Neuronal stem cell (in vitro differentiated cells): Measurements from ENCODE around the gene GPATCH2.

Experiments used
- DNase-seq: peaks from one replicate; pipeline ENCODE4 v3.0.0-alpha.2; 2013; ENCODE audit warnings: low spot score
- H2AFZ ChIP-seq: one replicate; pipeline ENCODE4 v1.6.1; 2013; ENCODE audit warnings: mild to moderate bottlenecking, low read length, inconsistent platforms
- H2AK5ac ChIP-seq: 2 replicates; pipeline ENCODE4 v1.6.1; 2013; ENCODE audit warnings: low read depth, mild to moderate bottlenecking, inconsistent platforms, low read length, moderate library complexity, mixed read lengths
- H2BK120ac ChIP-seq: 2 replicates; pipeline ENCODE4 v1.6.1; 2013; ENCODE audit warnings: low read depth, mild to moderate bottlenecking, inconsistent platforms, low read length, moderate library complexity, mixed read lengths
- H2BK12ac ChIP-seq: one replicate; pipeline ENCODE4 v1.6.1; 2013; ENCODE audit warnings: low read length, inconsistent platforms
- H2BK15ac ChIP-seq: 2 replicates; pipeline ENCODE4 v1.6.1; 2013; ENCODE audit warnings: mild to moderate bottlenecking, low read length, inconsistent platforms, mixed read lengths
- H2BK5ac ChIP-seq: one replicate; pipeline ENCODE4 v1.6.1; 2013; ENCODE audit warnings: inconsistent platforms, mild to moderate bottlenecking, low read length, moderate library complexity
- H3K14ac ChIP-seq: one replicate; pipeline ENCODE4 v1.6.1; 2013; ENCODE audit warnings: low read length, inconsistent platforms
- H3K18ac ChIP-seq: 2 replicates; pipeline ENCODE4 v1.6.1; 2013; ENCODE audit warnings: low read length, inconsistent platforms
- H3K23ac ChIP-seq: 2 replicates; pipeline ENCODE4 v1.6.1; 2013; ENCODE audit warnings: low read depth, mild to moderate bottlenecking, mixed read lengths, low read length, inconsistent platforms; ENCODE audit not compliant: poor library complexity
- H3K27ac ChIP-seq: replicated peaks from 3 replicates; pipeline ENCODE4 v1.5.1; 2013; ENCODE audit warnings: low read length, inconsistent platforms
- H3K27me3 ChIP-seq, 3 experiments: 2 replicates each; pipeline ENCODE4 v1.6.1; 2013; ENCODE audit warnings: low read length in 3 of 3, mild to moderate bottlenecking in 2 of 3, inconsistent platforms in 1 of 3, low read depth in 1 of 3, mixed read lengths in 1 of 3, moderate library complexity in 1 of 3; ENCODE audit not compliant: control insufficient read depth in 3 of 3, insufficient read depth in 3 of 3
- H3K36me3 ChIP-seq, 2 donors: replicated peaks in 1 of 2; 2 replicates each; pipeline ENCODE4 v1.6.1; 2013; ENCODE audit warnings: low read length in 2 of 2; ENCODE audit not compliant: control insufficient read depth in 2 of 2, insufficient read depth in 2 of 2
- H3K4ac ChIP-seq: 2 replicates; pipeline ENCODE4 v1.6.1; 2013; ENCODE audit warnings: inconsistent platforms, mild to moderate bottlenecking, low read length, moderate library complexity
- H3K4me1 ChIP-seq, 2 donors: 1 replicate in 1 of 2; 2 replicates in 1 of 2; pipeline ENCODE4 v1.6.1; 2013; ENCODE audit warnings: low read length in 2 of 2, low read depth in 1 of 2; ENCODE audit not compliant: control insufficient read depth in 2 of 2, insufficient read depth in 1 of 2
- H3K4me2 ChIP-seq: one replicate; pipeline ENCODE4 v1.6.1; 2013; ENCODE audit warnings: mild to moderate bottlenecking, low read length, inconsistent platforms; ENCODE audit not compliant: insufficient read depth, poor library complexity, severe bottlenecking
- H3K4me3 ChIP-seq, 2 donors: 2 replicates each; pipeline ENCODE4 v1.5.1; 2013; ENCODE audit warnings: low read length in 2 of 2, mild to moderate bottlenecking in 2 of 2, inconsistent platforms in 1 of 2, moderate library complexity in 1 of 2
- H3K79me1 ChIP-seq: one replicate; pipeline ENCODE4 v1.6.1; 2013; ENCODE audit warnings: low read depth, mild to moderate bottlenecking, inconsistent platforms, low read length, moderate library complexity
- H3K9ac ChIP-seq: one replicate; pipeline ENCODE4 v1.6.1; 2013; ENCODE audit warnings: mild to moderate bottlenecking, low read depth, low read length, inconsistent platforms; ENCODE audit not compliant: poor library complexity
- H3K9me3 ChIP-seq, 2 donors: replicated peaks in 1 of 2; 2 replicates each; pipeline versions ENCODE3 to v1.6.1; 2013; ENCODE audit warnings: low read length in 2 of 2, mild to moderate bottlenecking in 2 of 2, inconsistent platforms in 1 of 2, low read depth in 1 of 2, mixed read lengths in 1 of 2, moderate library complexity in 1 of 2; ENCODE audit not compliant: control insufficient read depth in 2 of 2, insufficient read depth in 1 of 2
- H4K8ac ChIP-seq: one replicate; pipeline ENCODE4 v1.6.1; 2013; ENCODE audit warnings: low read depth, mild to moderate bottlenecking, inconsistent platforms, low read length, moderate library complexity
- H4K91ac ChIP-seq: one replicate; pipeline ENCODE4 v1.6.1; 2013; ENCODE audit warnings: low read length, low read depth, mild to moderate bottlenecking, inconsistent platforms; ENCODE audit not compliant: poor library complexity
- WGBS, 2 donors: extraction: QIAGEN DNeasy Blood & Tissue Kit; methylation state at CpG; one replicate each; pipeline ENCODE4 v1.1.7; 2013; ENCODE audit warnings: missing lambda C conversion rate in 2 of 2, mixed read lengths in 1 of 2; ENCODE audit not compliant: insufficient read length in 2 of 2, insufficient replicate concordance in 1 of 2; ENCODE audit errors: extremely low coverage in 2 of 2; 5-methylcytosine and 5-hydroxymethylcytosine counted together

GPATCH2 gene

DNA sequence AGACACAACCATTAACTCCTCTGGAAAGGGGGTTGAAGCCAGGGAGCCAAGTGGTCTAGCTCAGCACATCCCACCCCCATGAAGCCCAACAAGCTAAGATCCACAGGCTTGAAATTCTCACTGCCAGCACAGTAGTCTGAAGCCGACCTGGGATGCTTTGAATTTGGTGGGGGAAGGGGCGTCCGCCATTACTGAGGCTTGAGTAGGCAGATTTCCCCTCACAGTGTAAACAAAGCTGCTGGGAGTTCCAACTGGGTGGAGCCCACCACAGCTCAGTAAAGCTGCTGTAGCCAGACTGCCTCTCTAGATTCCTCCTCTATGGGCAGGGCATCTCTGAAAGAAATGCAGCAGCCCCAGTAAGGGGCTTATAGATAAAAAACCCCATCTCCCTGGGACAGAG lies 193.5 kb downstream of the GPATCH2 start:
- Histone ChIP-seq H2AK5ac (no peak overlapping the region), H3K27ac (no peak overlapping the region), H2BK5ac (no peak overlapping the region), H3K4me2 (no peak overlapping the region), H3K4me1 (peaks cover 0 to 3% of the 10 kb centered on the region in 2 donors), H3K36me3 (peaks cover 0 to 5% of the 10 kb centered on the region in 2 donors), H3K4ac (no peak overlapping the region), H2BK120ac (no peak overlapping the region), H3K23ac (no peak overlapping the region), H3K18ac (no peak overlapping the region), H2BK12ac (no peak overlapping the region), H3K4me3 (no peak overlapping the region), H2BK15ac (no peak overlapping the region), H3K9me3 (peaks cover 0 to 6% of the 10 kb centered on the region in 2 donors), H3K14ac (no peak overlapping the region), H4K91ac (no peak overlapping the region), H3K27me3 (no peaks in the 10 kb centered on the region), H2AFZ (no peak overlapping the region), H3K9ac (no peak overlapping the region), H3K79me1 (no peaks in the 10 kb centered on the region), H4K8ac (no peak overlapping the region)
- no peak for DNase-seq
- no CpG with 5 or more reads among the region's 3 CpGs for WGBS, 2 donors

DNA sequence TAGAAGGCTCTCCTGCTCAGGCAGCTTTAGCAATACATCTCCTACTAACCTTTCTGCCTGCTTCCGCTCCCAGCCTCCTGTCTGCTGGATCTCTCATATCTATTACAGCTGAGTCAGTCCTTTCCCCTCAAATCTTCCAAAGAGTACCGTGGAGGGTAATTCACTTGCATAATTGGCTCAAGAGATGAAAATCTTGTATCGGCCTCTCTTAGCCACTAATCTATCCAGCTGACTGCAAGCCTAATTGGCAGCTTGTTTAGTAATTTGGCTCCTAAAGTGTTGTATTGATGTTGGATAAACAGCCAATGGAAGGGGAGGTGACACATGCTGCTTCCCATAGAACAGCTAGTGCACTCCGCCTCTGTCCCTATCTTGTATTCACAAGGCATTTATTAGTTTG lies 195.7 kb downstream of the GPATCH2 start:
- no peak overlapping the region for H3K4me3 ChIP-seq
- H3K23ac ChIP-seq, result no peak overlapping the region
- H4K8ac ChIP-seq, result no peak overlapping the region
- peak overlapping the region; percentile 31 for H3K4me2 ChIP-seq
- H3K79me1 ChIP-seq, result no peaks in the 10 kb centered on the region
- H3K9ac ChIP-seq, result no peak overlapping the region
- H3K4me1 ChIP-seq, result peaks cover 0 to 3% of the 10 kb centered on the region in 2 donors
- H2BK12ac ChIP-seq, result no peak overlapping the region
- WGBS, 2 donors, result no CpG with 5 or more reads among the region's 4 CpGs
- no peak overlapping the region for H2AK5ac ChIP-seq
- no peak overlapping the region for H3K14ac ChIP-seq
- no peak overlapping the region for H2BK15ac ChIP-seq
- no peaks in the 10 kb centered on the region for H3K27me3 ChIP-seq
- H3K27ac ChIP-seq, result no peak overlapping the region
- H3K36me3 ChIP-seq, result peaks cover 0 to 13% of the 10 kb centered on the region in 2 donors
- no peak overlapping the region for H2BK5ac ChIP-seq
- no peak overlapping the region for H3K18ac ChIP-seq
- peak; percentile 24 for DNase-seq
- H2BK120ac ChIP-seq, result no peak overlapping the region
- H4K91ac ChIP-seq, result no peak overlapping the region
- peaks cover 0 to 6% of the 10 kb centered on the region in 2 donors for H3K9me3 ChIP-seq
- no peak overlapping the region for H3K4ac ChIP-seq
- no peak overlapping the region for H2AFZ ChIP-seq

DNA sequence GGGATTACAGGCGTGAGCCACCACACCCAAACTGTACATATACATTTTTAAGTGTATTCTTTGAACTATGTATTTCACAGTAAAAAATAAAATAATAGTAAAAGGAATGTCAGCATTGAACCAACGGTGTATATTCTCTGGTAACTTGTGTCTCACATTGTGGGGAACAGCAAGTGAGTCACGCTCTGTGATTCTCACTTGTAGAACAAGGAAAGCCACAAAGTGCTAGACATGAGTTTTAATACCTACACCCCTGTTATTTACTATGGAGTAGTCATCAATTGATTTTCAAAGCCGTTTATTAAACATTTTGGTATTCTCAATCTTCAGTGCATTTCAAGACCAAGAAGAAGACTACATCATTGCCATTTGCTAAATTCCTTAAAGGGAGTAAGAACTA lies 197.2 kb downstream of the GPATCH2 start:
- peaks cover 0 to 13% of the 10 kb centered on the region in 2 donors for H3K36me3 ChIP-seq
- no peak overlapping the region for H3K4ac ChIP-seq
- H2AK5ac ChIP-seq, result no peak overlapping the region
- no peak overlapping the region for H4K91ac ChIP-seq
- H2BK15ac ChIP-seq, result no peak overlapping the region
- no peak overlapping the region for H3K27ac ChIP-seq
- no peak overlapping the region for H2AFZ ChIP-seq
- peaks cover 0 to 3% of the 10 kb centered on the region in 2 donors for H3K4me1 ChIP-seq
- no peak overlapping the region for H2BK5ac ChIP-seq
- no peak overlapping the region for H3K18ac ChIP-seq
- no peak overlapping the region for H3K14ac ChIP-seq
- no CpG with 5 or more reads among the region's 4 CpGs for WGBS, 2 donors
- H3K23ac ChIP-seq, result no peak overlapping the region
- H3K27me3 ChIP-seq, result no peaks in the 10 kb centered on the region
- peaks cover 0 to 6% of the 10 kb centered on the region in 2 donors for H3K9me3 ChIP-seq
- no peak overlapping the region for H3K4me3 ChIP-seq
- H3K4me2 ChIP-seq, result no peak overlapping the region
- no peak overlapping the region for H4K8ac ChIP-seq
- no peaks in the 10 kb centered on the region for H3K79me1 ChIP-seq
- H3K9ac ChIP-seq, result no peak overlapping the region
- no peak overlapping the region for H2BK120ac ChIP-seq
- no peak for DNase-seq
- no peak overlapping the region for H2BK12ac ChIP-seq

DNA sequence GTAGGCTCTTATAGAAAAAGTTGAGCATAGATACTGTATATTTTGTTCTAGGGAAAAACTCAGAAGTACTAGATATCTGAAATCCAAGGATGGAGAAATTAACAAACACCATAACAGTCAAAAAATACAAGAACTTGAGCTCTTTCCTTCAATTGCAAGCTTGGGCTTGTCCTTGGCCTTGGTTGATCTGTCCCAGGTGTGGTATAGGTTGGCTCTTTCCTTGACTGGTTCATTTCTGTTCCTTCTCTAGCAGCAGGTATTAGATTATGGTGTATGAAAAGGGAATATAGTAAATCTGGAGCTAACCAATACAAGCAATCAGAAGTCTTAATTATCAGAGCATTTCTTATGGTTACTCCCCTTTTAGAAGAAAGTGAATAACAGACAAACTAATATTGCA lies 198.6 kb downstream of the GPATCH2 start:
- Histone ChIP-seq H4K8ac (no peak overlapping the region), H3K14ac (no peak overlapping the region), H2BK120ac (no peak overlapping the region), H3K9ac (no peak overlapping the region), H3K36me3 (peaks cover 0 to 13% of the 10 kb centered on the region in 2 donors), H3K79me1 (no peaks in the 10 kb centered on the region), H2BK12ac (no peak overlapping the region), H3K4me1 (peaks cover 0 to 3% of the 10 kb centered on the region in 2 donors), H2BK5ac (no peak overlapping the region), H2AK5ac (no peak overlapping the region), H2AFZ (no peak overlapping the region), H3K4ac (no peak overlapping the region), H4K91ac (no peak overlapping the region), H3K18ac (no peak overlapping the region), H3K23ac (no peak overlapping the region), H2BK15ac (no peak overlapping the region), H3K4me3 (no peak overlapping the region), H3K27me3 (no peaks in the 10 kb centered on the region), H3K4me2 (no peak overlapping the region), H3K27ac (no peak overlapping the region), H3K9me3 (no peaks in the 10 kb centered on the region)
- DNase-seq, result no peak
